ENCODE data around the gene CD4. TPM values are rescaled to one million over a fixed set of nuclear protein-coding genes. Genes with fewer than 3 reads are reported as not detected.

CD4 gene
- total RNA-seq, 2 experiments from 2014 or later = 324 to 327 TPM

DNA sequence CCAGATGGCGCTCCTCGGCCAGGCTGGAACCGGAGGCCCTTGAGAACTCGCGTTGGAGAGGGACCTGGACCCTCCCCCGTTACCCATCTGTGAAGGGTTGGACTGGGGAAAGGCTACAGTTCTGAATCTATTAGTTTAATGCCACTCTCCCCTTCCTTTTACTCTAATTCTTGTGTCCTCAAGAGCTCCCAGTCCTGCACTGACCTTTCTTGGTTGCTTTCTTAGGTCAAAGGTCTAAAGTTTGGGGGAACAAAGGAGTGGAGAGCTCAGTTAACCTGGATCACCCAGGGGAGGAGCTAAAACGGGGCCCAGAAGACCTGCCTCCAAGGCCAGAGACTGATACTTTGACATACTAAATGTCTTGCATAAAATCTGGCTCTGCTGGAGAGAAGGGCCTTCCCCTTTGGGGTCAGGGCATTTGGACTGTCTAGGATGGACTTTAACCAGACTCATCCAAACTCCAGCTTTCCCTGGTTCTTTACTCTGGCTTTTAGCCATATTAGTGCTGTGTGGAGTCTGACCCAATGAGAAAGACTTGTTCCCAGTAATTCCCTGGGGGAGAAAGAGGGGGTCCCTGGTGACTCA, 35.5 kb upstream of the CD4 start:
- POLR2A ChIA-PET = interaction anchor here (0.9 to 4.2 kb wide), 26 partner anchors 10 to 283 kb away, joined by 3 to 73 read pairs (median 8); partner anchors contain the start of genes CD4, CDCA3, COPS7A and GAPDH
- CTCF ChIA-PET = interaction anchor here (0.7 to 6.1 kb wide), 33 partner anchors 9 to 204 kb away, joined by 3 to 78 read pairs (median 7); partner anchors contain the start of genes CD4, CDCA3, COPS7A and GPR162
- Mint-ChIP-seq H3K4me3 (peak overlapping the region; percentile 92), H3K4me1 (peaks cover 31% of the 10 kb centered on the region), H3K27me3 (peaks cover 8% of the 10 kb centered on the region), H3K36me3 (ENCODE audit: low read depth) (peaks cover 26% of the 10 kb centered on the region), H3K9me3 (no peaks in the 10 kb centered on the region), H3K27ac (peak overlapping the region; percentile 90)
- no peak for DNase-seq

DNA sequence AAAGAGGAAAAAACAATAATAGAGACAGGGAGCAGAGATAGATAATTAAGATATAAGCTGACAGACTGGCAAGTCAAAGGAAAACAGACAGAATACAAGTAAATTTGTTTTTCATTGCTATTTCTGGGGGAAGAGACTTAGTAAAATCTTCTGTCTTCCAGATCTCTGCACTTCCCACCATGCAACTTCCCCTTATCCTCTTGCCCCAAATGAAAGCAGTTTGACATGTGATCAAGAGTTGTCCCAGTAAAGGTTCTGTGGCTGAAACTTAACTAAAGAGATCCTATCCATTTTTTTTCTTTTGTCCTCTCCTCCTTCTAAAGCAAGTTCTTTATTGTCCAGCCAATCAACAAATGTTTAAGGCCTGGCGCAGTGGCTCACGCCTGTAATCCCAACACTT, 34.9 kb upstream of the CD4 start:
- peaks cover 9% of the 10 kb centered on the region for H3K27me3 Mint-ChIP-seq
- H3K9me3 Mint-ChIP-seq = no peaks in the 10 kb centered on the region
- ChIA-PET POLR2A (interaction anchor here (0.6 to 4.2 kb wide), 16 partner anchors 9 to 118 kb away, joined by 3 to 73 read pairs (median 15); partner anchors contain the start of genes CD4, CDCA3, COPS7A and GPR162), CTCF (interaction anchor here (0.7 to 6.1 kb wide), 27 partner anchors 8 to 177 kb away, joined by 3 to 78 read pairs (median 13); partner anchors contain the start of genes CD4, CDCA3, COPS7A and LAG3)
- peaks cover 21% of the 10 kb centered on the region for H3K36me3 Mint-ChIP-seq (ENCODE audit: low read depth)
- no peak overlapping the region for H3K27ac Mint-ChIP-seq
- no peak overlapping the region for H3K4me3 Mint-ChIP-seq
- H3K4me1 Mint-ChIP-seq = peaks cover 34% of the 10 kb centered on the region
- DNase-seq = no peak

DNA sequence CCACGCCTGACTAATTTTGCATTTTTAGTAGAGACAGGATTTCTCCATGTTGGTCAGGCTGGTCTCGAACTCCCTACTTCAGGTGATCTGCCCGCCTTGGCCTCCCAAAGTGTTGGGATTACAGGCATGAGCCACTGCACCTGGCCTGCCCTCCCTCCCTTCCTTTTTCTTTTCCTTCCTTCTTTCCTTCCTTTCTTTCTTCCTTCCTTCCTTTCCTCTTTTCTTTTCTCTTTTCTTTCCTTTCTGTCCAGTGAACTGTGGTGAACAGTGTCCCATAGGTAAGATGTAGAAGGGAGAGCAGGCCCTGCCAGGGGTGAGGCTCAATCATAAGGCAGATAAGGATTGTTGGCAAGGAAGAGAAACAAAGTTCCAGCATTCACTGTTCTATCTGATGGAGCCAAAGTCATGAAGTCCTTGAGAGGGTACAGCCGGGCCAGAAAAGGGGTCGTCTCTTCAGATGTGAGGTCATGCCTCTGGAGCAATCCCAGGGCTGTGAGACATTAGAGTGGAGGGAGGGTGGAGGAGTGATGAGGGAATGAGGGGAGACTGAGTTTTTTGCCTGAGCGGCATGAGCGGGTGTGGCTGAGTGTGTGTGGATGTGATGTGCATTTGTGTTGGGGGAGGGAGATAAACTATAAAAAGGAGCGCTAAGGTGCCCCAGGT, 32.2 kb upstream of the CD4 start:
- no peak for DNase-seq
- CTCF ChIA-PET = interaction anchor here (0.6 to 6.1 kb wide), 4 partner anchors 10 to 96 kb away, joined by 3 to 78 read pairs (median 4); partner anchors contain the start of gene PTMS
- peaks cover 22% of the 10 kb centered on the region for H3K4me1 Mint-ChIP-seq
- H3K4me3 Mint-ChIP-seq = no peak overlapping the region
- H3K27ac Mint-ChIP-seq = no peak overlapping the region
- no peaks in the 10 kb centered on the region for H3K9me3 Mint-ChIP-seq
- H3K27me3 Mint-ChIP-seq = peaks cover 20% of the 10 kb centered on the region
- peaks cover 2% of the 10 kb centered on the region for H3K36me3 Mint-ChIP-seq (ENCODE audit: low read depth)
- POLR2A ChIA-PET = interaction anchor here (0.8 kb wide), 1 partner anchor 20 kb away, joined by 3 read pairs; no protein-coding TSS in a partner anchor

DNA sequence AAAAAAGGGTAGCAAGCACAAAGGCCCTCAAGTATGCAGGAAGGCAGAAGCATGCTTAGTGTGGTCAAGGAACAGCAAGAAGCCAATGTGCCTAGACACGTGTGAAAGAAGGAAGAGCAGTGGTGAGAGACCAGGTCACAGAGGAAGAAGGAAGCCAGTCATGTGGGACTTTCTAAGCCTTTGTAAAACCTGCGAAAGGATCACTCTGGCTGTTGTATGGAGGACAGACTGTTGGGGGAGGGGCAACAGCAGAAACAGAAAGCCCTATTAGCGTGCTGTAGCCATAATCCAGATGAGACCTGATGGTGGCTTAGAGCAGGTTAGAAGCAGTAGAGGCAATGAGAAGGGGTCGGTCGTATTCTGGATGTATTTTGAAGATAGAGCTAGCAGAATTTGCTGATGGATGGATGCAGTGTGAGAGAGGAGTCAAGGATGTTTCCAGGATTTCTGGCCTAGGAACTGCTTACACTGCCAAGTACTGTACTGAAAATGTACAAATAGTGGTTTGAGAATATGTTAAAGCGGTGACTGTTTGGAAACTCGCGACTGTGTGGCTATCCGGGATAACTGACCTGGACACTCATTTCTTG, 30.7 kb upstream of the CD4 start:
- Mint-ChIP-seq H3K36me3 (ENCODE audit: low read depth) (no peaks in the 10 kb centered on the region), H3K4me3 (no peak overlapping the region), H3K27me3 (peaks cover 27% of the 10 kb centered on the region), H3K27ac (no peak overlapping the region), H3K9me3 (no peaks in the 10 kb centered on the region), H3K4me1 (peaks cover 16% of the 10 kb centered on the region)
- DNase-seq = no peak
- CTCF ChIA-PET = interaction anchor here (0.9 kb wide), 1 partner anchor 67 kb away, joined by 4 read pairs; no protein-coding TSS in a partner anchor
- POLR2A ChIA-PET = no interaction called here

DNA sequence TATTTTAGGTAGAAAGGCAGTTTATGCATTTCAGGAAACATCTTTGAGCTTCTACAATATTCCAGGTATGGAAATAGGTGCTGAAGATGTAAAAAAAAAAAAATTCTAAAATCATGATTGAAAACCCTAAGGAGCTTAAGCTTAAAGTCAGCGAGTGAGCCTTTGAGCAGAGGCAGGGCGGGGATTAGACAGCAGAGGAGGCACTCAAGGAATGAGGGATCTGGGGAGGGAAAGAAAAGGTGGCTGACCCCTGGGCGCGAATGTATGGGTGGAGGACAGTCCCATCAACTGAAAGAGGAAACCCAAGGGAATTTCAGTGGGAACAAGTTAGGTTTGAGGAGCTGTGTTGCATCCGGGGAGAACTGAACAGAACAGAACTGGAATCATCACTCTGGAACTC, 29.6 kb upstream of the CD4 start:
- CTCF ChIA-PET = interaction anchor here (0.7 to 0.9 kb wide), 2 partner anchors 66 to 161 kb away, joined by 3 to 4 read pairs; no protein-coding TSS in a partner anchor
- DNase-seq = no peak
- H3K9me3 Mint-ChIP-seq = no peaks in the 10 kb centered on the region
- H3K27me3 Mint-ChIP-seq = peaks cover 36% of the 10 kb centered on the region
- POLR2A ChIA-PET = no interaction called here
- H3K27ac Mint-ChIP-seq = no peak overlapping the region
- H3K4me1 Mint-ChIP-seq = peaks cover 22% of the 10 kb centered on the region
- no peaks in the 10 kb centered on the region for H3K36me3 Mint-ChIP-seq (ENCODE audit: low read depth)
- H3K4me3 Mint-ChIP-seq = no peak overlapping the region

DNA sequence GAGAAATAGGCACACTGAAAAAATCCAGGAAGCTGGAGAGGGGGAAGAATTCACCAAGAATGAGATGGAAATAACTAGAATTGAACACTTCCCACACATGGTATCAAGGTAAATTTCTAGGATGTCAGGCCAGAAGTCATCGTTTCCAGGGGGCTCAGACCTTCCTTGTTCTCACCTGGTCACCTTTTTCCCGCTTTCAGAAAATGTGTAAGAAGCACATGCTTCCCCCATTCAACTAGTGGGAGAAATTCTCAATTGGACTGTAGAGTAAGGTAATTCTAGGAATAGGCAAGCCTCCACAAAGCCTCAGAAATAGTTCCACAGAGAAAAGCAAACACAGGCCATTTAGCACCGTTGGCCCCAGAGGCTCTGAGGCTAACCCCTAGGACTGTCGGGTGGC, 25.9 kb upstream of the CD4 start:
- Mint-ChIP-seq H3K4me1 (peaks cover 41% of the 10 kb centered on the region), H3K4me3 (no peak overlapping the region), H3K9me3 (no peaks in the 10 kb centered on the region), H3K27me3 (peaks cover 49% of the 10 kb centered on the region), H3K27ac (no peak overlapping the region), H3K36me3 (ENCODE audit: low read depth) (peaks cover 3% of the 10 kb centered on the region)
- CTCF ChIA-PET = interaction anchor here (1.8 kb wide), 1 partner anchor 10 kb away, joined by 7 read pairs; the partner anchor contains the start of gene MLF2
- DNase-seq = no peak
- POLR2A ChIA-PET = interaction anchor here (0.8 to 1.0 kb wide), 2 partner anchors 10 to 26 kb away, joined by 4 to 5 read pairs; partner anchors contain the start of genes CD4 and MLF2

DNA sequence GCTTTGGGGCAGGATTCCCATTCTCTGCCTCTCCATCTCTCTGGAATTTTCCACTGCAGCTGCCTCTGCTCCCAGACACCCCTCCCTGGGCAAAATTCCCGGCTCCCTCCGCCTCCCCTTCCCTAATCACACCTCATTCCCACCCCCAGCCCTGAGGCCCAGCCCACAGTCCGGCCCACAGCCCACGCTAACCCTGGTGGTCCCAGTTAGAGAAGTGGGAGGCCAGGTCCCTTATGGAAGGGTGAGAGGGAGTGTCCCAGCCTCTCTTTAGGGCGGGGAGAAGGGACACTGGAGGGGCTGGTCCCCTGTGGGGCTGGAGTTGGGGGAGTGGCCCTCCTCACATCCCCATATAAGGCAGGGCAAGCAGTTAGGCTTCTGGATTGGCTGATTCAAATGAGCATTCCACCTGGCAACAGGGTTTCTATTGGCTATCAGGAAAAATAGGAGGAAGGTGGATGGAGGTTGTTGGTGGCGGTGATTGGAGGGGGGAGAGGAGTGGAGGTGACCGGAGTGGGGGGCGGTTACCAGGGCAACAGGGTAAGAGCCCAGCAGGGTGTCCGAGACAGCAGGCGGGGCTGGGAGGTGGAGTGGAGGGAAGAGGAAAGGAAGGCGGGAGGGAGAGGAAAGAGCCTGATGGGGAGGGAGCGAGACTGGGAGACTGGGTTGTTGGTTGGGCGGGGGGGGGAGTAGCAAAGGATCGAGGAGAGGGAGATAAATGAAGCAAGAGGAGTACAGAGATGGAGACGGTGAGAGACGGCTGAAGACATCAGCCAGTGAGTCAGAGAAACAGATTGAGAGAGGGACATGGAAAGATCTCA, 25.1 kb upstream of the CD4 start:
- no peak overlapping the region for H3K27ac Mint-ChIP-seq

DNA sequence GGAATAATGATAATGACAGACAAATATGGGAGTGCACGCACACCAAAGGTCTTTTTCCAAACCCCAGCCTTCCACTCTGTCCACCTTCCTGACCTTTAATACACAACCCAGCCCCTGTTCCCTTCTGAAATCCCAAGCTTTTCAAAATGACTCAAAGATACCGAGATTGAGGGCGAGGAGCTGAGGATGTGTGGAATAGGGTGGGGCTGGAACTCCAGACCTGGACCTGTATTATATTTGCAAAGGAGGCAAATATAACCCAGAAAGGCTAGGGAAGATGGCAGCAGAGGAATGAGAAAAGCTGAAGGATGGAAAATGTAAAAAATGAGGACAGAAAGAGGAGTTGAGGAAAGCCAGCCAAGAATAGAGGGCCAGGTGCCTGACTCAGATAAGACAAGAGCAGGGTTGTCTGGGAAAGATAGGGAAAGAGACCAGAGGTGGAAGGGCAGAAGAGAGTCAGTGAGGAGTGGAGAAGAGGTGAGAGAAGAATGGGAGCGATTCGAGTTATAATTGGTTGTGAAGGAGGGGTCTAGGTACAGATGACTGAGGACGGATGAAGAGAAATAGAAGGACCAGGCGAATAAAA, 24.2 kb upstream of the CD4 start:
- Mint-ChIP-seq H3K36me3 (ENCODE audit: low read depth) (peaks cover 3% of the 10 kb centered on the region), H3K4me3 (peak overlapping the region; percentile 68), H3K27ac (peak overlapping the region; percentile 5), H3K4me1 (peaks cover 45% of the 10 kb centered on the region), H3K9me3 (no peaks in the 10 kb centered on the region), H3K27me3 (peaks cover 43% of the 10 kb centered on the region)
- CTCF ChIA-PET = interaction anchor here (3.8 to 4.6 kb wide), 3 partner anchors 11 to 26 kb away, joined by 50 to 78 read pairs (median 64); partner anchors contain the start of genes CD4 and MLF2
- POLR2A ChIA-PET = interaction anchor here (0.9 to 8.4 kb wide), 11 partner anchors 10 to 231 kb away, joined by 3 to 73 read pairs (median 7); partner anchors contain the start of genes CD4, GAPDH, GPR162 and MLF2
- DNase-seq = no peak

More for the DNA sequence above, 25.1 kb upstream of the CD4 start:
- peak overlapping the region; percentile 38 for H3K4me3 Mint-ChIP-seq
- peaks cover 3% of the 10 kb centered on the region for H3K36me3 Mint-ChIP-seq (ENCODE audit: low read depth)
- peak; percentile 71 for DNase-seq
- POLR2A ChIA-PET = interaction anchor here (0.8 to 8.4 kb wide), 5 partner anchors 11 to 28 kb away, joined by 4 to 73 read pairs (median 15); partner anchors contain the start of genes CD4 and MLF2
- H3K4me1 Mint-ChIP-seq = peaks cover 42% of the 10 kb centered on the region
- H3K9me3 Mint-ChIP-seq = no peaks in the 10 kb centered on the region
- CTCF ChIA-PET = interaction anchor here (3.8 kb wide), 1 partner anchor 17 kb away, joined by 64 read pairs; no protein-coding TSS in a partner anchor
- H3K27me3 Mint-ChIP-seq = peaks cover 46% of the 10 kb centered on the region

DNA sequence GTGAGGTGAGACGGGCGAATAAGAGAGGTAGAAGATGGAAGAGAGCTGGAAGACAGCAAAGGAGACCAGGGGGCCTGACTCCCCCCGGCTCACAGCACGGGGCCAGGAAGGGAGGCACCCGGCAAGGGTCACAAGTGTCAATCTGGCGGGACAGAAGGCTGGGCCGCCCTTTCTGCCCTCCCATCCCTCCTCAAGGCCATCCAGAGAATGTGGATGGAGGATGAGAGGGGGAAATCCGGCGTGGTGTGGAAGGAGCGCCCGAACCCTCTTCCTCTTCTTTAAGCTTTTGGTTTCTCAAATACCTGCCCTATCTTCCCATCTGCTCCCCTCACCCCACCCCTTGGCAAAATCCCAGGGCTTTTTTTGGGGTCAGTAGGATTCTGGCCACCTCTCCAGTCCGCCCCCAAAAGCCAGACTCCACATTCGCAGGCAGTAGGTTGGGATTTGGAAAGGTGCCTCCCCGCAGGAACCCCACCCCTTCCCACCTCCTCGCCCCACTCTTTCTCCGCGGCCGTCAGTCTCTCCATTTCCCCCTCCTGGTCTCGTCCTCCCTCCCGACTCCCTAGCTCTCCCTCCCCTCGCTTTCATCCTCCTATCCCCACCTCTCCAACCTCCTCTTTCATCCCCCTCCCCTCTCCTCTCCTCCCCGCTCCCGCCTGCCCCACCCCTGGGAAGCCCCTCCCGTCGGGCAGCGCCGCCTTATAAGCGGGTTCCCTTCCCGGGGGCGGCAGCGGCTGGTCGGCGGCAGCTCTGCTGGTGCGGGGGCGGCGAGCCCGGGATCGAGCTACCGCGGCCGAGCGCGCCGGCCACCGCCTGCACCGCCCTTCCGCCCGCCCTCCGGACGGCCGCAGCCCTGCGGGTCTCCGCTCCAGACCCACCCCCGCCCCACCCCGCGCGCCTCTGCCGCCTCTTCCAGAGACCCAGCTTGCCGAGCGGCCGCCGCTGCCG, 23.4 kb upstream of the CD4 start, which contains the start of gene PTMS:
TSS of gene PTMS (plus strand) at position 730 of the 948 bp plus-strand sequence. CDS start 343 bp downstream, outside the sequence.
- CTCF ChIA-PET = interaction anchor here (0.7 to 4.6 kb wide), 24 partner anchors 10 to 342 kb away, joined by 3 to 78 read pairs (median 4); partner anchors contain the start of genes CD4, CDCA3, COPS7A and LPAR5
- Mint-ChIP-seq H3K27ac (peak within 1 kb of the TSS; percentile 48), H3K4me3 (peak within 1 kb of the TSS; percentile 87), H3K9me3 (no peaks in the 10 kb centered on the region), H3K27me3 (peaks cover 39% of the 10 kb centered on the region), H3K36me3 (ENCODE audit: low read depth) (peaks cover 3% of the 10 kb centered on the region), H3K4me1 (peaks cover 48% of the 10 kb centered on the region)
- POLR2A ChIA-PET = interaction anchor here (0.6 to 8.4 kb wide), 20 partner anchors 9 to 232 kb away, joined by 3 to 73 read pairs (median 5); partner anchors contain the start of genes CD4, CDCA3, COPS7A and GAPDH
- DNase-seq = no peak

DNA sequence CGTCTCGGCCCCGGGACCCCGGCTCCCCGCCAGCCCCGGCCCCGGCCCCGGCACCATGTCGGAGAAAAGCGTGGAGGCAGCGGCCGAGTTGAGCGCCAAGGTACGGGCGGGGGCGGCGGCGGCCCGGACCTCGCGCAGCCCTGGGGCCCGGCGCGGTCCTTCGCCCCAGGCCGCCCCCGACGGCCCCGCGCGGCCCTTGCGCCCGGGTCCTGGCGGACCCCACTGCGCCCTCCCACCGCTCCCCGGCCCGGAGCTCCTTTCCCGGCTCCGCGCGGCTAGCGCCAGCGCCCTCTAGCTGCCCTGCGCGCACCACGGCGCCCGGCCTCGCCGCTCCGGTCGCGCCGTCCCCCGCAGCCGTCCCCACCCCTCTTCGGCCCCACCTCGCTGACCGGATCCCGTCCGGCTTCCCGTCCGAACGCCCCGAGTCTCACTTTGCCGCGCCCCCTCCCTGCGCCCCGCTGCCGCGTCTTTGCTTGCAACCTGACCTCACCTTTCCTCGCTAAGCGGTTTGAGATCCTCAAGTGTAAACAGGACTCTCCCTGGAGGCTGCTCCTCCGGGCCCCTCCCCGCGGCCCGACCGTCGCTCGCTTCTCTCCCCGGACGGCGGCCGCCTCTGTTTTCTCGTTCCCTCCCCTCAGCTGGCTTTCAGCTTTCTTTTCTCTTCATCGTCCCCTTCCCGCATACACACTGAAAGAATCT, 22.5 kb upstream of the CD4 start:
- peaks cover 57% of the 10 kb centered on the region for H3K4me1 Mint-ChIP-seq
- ChIA-PET CTCF (interaction anchor here (0.7 to 4.6 kb wide), 25 partner anchors 9 to 341 kb away, joined by 3 to 78 read pairs (median 4); partner anchors contain the start of genes CD4, CDCA3, COPS7A and LPAR5), POLR2A (interaction anchor here (0.6 to 8.4 kb wide), 17 partner anchors 8 to 233 kb away, joined by 3 to 73 read pairs (median 5); partner anchors contain the start of genes CD4, CDCA3, COPS7A and GAPDH)
- H3K27ac Mint-ChIP-seq = peak overlapping the region; percentile 48
- peaks cover 3% of the 10 kb centered on the region for H3K36me3 Mint-ChIP-seq (ENCODE audit: low read depth)
- H3K9me3 Mint-ChIP-seq = no peaks in the 10 kb centered on the region
- H3K27me3 Mint-ChIP-seq = peaks cover 37% of the 10 kb centered on the region
- peak; percentile 70 for DNase-seq
- H3K4me3 Mint-ChIP-seq = peak overlapping the region; percentile 87

Measured in activated CD4-positive, alpha-beta memory T cell treated with anti-CD3 and anti-CD28 coated beads, Interleukin-2, amount 10 ng/mL, durations not matched to agents 7 days and 5 days (primary cell).